GM12878 (cell line): ENCODE results near the gene LAMA2. TPM values are rescaled to one million over a fixed set of nuclear protein-coding genes. Genes with fewer than 3 reads are reported as not detected.

ENCODE experiments used
- ATAC-seq: fragments of 200-7000 bp; cut with Tn5 transposase; 3 replicates; pipeline ENCODE4 v1.9.1; 2020; ENCODE audit warnings: mild to moderate bottlenecking, moderate library complexity
- BruUV-seq: library from RNA; stranded (reverse); fragments of 400-500 nt; replicated peaks from 2 replicates; lab custom pipeline; 2021; lab: Mats Ljungman, UMichigan
- CTCF ChIA-PET: fragments of 300-600 bp; sonication (Branson Sonifier 250); formaldehyde crosslinking; extraction: SDS; loops from one replicate; lab custom pipeline; 2021; ENCODE audit warnings: inconsistent platforms; lab: Yijun Ruan, JAX
- POLR2A ChIA-PET: fragments of 350-600 bp; formaldehyde crosslinking; extraction: SDS; loops from one replicate; lab custom pipeline; 2021; ENCODE audit warnings: inconsistent platforms; lab: Charles Lee
- RAD21 ChIA-PET: fragments of 300-600 bp; sonication (Branson Sonifier 250); formaldehyde crosslinking; loops from one replicate; lab custom pipeline; 2023; ENCODE audit warnings: antibody characterized with exemption; ENCODE audit not compliant: unreplicated experiment; lab: Charles Lee
- SMC1A ChIA-PET: fragments of 300-600 bp; sonication (Branson Sonifier 250); formaldehyde crosslinking; loops from one replicate; lab custom pipeline; 2023; ENCODE audit not compliant: unreplicated experiment, uncharacterized antibody; lab: Charles Lee
- DNase-seq: peaks from one replicate; pipeline ENCODE4 v3.0.0-alpha.2; 2011; ENCODE audit warnings: low read depth, low spot score
- FAIRE-seq: peaks from 3 replicates; lab custom pipeline; 2011; peaks lifted over from hg19 to GRCh38; lab: Jason Lieb, UNC
- H2AFZ ChIP-seq: 2 replicates; pipeline ENCODE4 v1.6.0; 2011; ENCODE audit warnings: low read depth, low read length, control low read depth; ENCODE audit not compliant: control insufficient read depth
- H3K27ac ChIP-seq: 2 replicates; pipeline ENCODE4 v1.5.1; 2011; ENCODE audit warnings: control low read depth; ENCODE audit not compliant: control insufficient read depth, insufficient read depth
- H3K27me3 ChIP-seq, 2 experiments: replicated peaks in 1 of 2; 2 replicates each; pipeline versions ENCODE4 v1.6.0 to v1.6.1; 2011; ENCODE audit warnings: low read length in 1 of 2; ENCODE audit not compliant: control insufficient read depth in 2 of 2, insufficient read depth in 2 of 2
- H3K36me3 ChIP-seq, 2 experiments: 2 replicates each; pipeline ENCODE4 v1.5.1; 2011; ENCODE audit warnings: low read length in 1 of 2; ENCODE audit not compliant: control insufficient read depth in 2 of 2, insufficient read depth in 2 of 2
- H3K4me1 ChIP-seq: 2 replicates; pipeline ENCODE4 v1.6.1; 2011; ENCODE audit warnings: mild to moderate bottlenecking, low read length, moderate library complexity, mixed read lengths; ENCODE audit not compliant: control insufficient read depth, insufficient read depth
- H3K4me2 ChIP-seq: 2 replicates; pipeline ENCODE4 v1.6.0; 2011; ENCODE audit warnings: control low read depth; ENCODE audit not compliant: control insufficient read depth, insufficient read depth
- H3K4me3 ChIP-seq: fragments of 200-600 bp; sonication (generic); 2 replicates; pipeline ENCODE4 v1.5.1; 2016
- H3K79me2 ChIP-seq: 2 replicates; pipeline ENCODE4 v1.6.0; 2011; ENCODE audit warnings: low read length; ENCODE audit not compliant: control insufficient read depth, insufficient read depth
- H3K9ac ChIP-seq: 2 replicates; pipeline ENCODE4 v1.8.0; 2011; ENCODE audit warnings: low read length, control low read depth, mixed read lengths; ENCODE audit not compliant: control insufficient read depth, insufficient read depth
- H3K9me3 ChIP-seq: replicated peaks from 3 replicates; pipeline ENCODE4 v1.5.1; 2011; ENCODE audit warnings: mild to moderate bottlenecking, low read length; ENCODE audit not compliant: control insufficient read depth, insufficient read depth
- H4K20me1 ChIP-seq: 2 replicates; pipeline ENCODE4 v1.6.0; 2011; ENCODE audit not compliant: control insufficient read depth, insufficient read depth
- ATF7 ChIP-seq: fragments of 450-650 bp; IDR thresholded peaks from 2 replicates; pipeline ENCODE4 v1.6.1; 2016; ENCODE audit warnings: low read depth, mild to moderate bottlenecking
- CHD4 ChIP-seq: fragments of 200-600 bp; sonication (generic); IDR thresholded peaks from 2 replicates; pipeline ENCODE4 v1.6.1; 2016; ENCODE audit warnings: mild to moderate bottlenecking
- IKZF1 ChIP-seq: fragments of 450-650 bp; conservative IDR thresholded peaks from 2 replicates; pipeline ENCODE4 v1.6.1; 2017; ENCODE audit warnings: antibody characterized with exemption, mild to moderate bottlenecking
- JUNB ChIP-seq: IDR thresholded peaks from 2 replicates; pipeline ENCODE4 v1.6.1; 2016; ENCODE audit warnings: antibody characterized with exemption, mild to moderate bottlenecking
- KDM1A ChIP-seq: fragments of 200-600 bp; sonication (generic); IDR thresholded peaks from 2 replicates; pipeline ENCODE4 v1.6.1; 2016; ENCODE audit warnings: borderline replicate concordance
- LARP7 ChIP-seq: fragments of 450-650 bp; IDR thresholded peaks from 2 replicates; pipeline ENCODE4 v1.6.1; 2017; ENCODE audit warnings: mild to moderate bottlenecking
- NR2F1 ChIP-seq: fragments of 450-650 bp; conservative IDR thresholded peaks from 2 replicates; pipeline ENCODE4 v1.6.1; 2017; ENCODE audit warnings: mild to moderate bottlenecking
- SIX5 ChIP-seq: IDR thresholded peaks from 2 replicates; pipeline ENCODE4 v1.6.1; 2011; ENCODE audit warnings: mild to moderate bottlenecking, low read depth, low read length, moderate library complexity; ENCODE audit not compliant: severe bottlenecking
- WGBS: methylation state at CpG from one replicate; pipeline ENCODE4 v1.1.6; 2016; ENCODE audit warnings: low lambda C conversion rate; ENCODE audit not compliant: insufficient replicate concordance, insufficient coverage; ENCODE audit errors: missing lambda C conversion rate; 5-methylcytosine and 5-hydroxymethylcytosine counted together
- in situ Hi-C: fragments of 300-500 bp; cut with MboI; formaldehyde crosslinking; loops from 9 replicates; pipeline ENCODE4 v1.14.3; 2018; ENCODE audit warnings: mixed read lengths
- intact Hi-C: fragments of 100-400 bp; cut with micrococcal nuclease; formaldehyde crosslinking; loops from one replicate; pipeline ENCODE4 v1.14.2; 2022; ENCODE audit not compliant: unreplicated experiment
- polyA plus RNA-seq, 11 experiments: library from polyadenylated mRNA; depleted of rRNA in 4 of 11; unstranded in 6 of 11; stranded (reverse) in 5 of 11; fragments of >200 nt; fragmentation: Nextera tagmentation in 4 of 11; fragmentation: Illumina TruSeq in 1 of 11; extraction: Ambion mirVana in 4 of 11; extraction: Trizol in 1 of 11; gene quantifications; 1 replicate in 1 of 11; 2 replicates in 10 of 11; pipeline versions ENCODE4 v1.2.1 to v1.2.3, GENCODE V29; 2011 to 2016; ENCODE audit warnings: inconsistent platforms in 2 of 11, missing spikeins in 2 of 11, low read depth in 1 of 11
- total RNA-seq, 4 experiments: library from RNA; depleted of rRNA in 3 of 4; stranded (reverse); fragments of >200 nt in 3 of 4; fragmentation: Illumina TruSeq in 1 of 4; extraction: Trizol in 1 of 4; gene quantifications; 2 replicates each; pipeline versions ENCODE4 v1.2.1 to v1.2.3, GENCODE V29; 2013 to 2021
- TF ChIP-seq, protein P1 (sequence below): fragments of 450-650 bp; IDR thresholded peaks from 2 replicates; pipeline ENCODE4 v1.6.1; 2016; ENCODE audit warnings: mild to moderate bottlenecking, moderate library complexity, borderline replicate concordance
- TF ChIP-seq, protein P2 (sequence below): fragments of 450-650 bp; formaldehyde crosslinking; IDR thresholded peaks from 2 replicates; pipeline ENCODE4 v1.4.0; 2020; ENCODE audit warnings: mild to moderate bottlenecking, moderate library complexity
- TF ChIP-seq, protein P3 (sequence below): IDR thresholded peaks from 2 replicates; pipeline ENCODE4 v1.6.1; 2012; ENCODE audit warnings: mild to moderate bottlenecking, low read depth, low read length

Gene LAMA2
- total and polyA plus RNA-seq, 10 of the 15 experiments (the other 5 are each of a cell fraction or from before 2014, with no cell fraction given), result 0.04 to 2.0 (median 0.37) TPM; not detected in 1

DNA sequence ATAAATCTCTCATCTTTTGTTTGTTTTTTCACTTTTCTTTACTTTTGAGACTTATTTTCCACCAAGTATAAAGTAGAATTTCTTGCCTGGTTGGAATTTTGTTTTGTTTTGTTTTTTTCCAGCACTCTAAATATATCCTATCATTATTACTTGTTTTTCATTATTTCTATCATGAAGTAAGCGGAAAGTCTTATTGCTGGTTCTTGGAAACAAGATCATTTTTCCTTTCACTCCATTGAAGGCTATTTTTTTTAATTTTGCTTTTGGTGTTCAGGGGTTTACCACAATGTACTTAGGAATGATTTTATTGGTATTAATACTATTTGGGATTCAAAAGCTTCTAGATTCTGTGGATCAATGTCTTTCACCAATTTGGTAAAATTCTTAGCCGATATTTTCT is 190.1 kb downstream of the LAMA2 start (continued):
- TF ChIP-seq, protein P1, sequence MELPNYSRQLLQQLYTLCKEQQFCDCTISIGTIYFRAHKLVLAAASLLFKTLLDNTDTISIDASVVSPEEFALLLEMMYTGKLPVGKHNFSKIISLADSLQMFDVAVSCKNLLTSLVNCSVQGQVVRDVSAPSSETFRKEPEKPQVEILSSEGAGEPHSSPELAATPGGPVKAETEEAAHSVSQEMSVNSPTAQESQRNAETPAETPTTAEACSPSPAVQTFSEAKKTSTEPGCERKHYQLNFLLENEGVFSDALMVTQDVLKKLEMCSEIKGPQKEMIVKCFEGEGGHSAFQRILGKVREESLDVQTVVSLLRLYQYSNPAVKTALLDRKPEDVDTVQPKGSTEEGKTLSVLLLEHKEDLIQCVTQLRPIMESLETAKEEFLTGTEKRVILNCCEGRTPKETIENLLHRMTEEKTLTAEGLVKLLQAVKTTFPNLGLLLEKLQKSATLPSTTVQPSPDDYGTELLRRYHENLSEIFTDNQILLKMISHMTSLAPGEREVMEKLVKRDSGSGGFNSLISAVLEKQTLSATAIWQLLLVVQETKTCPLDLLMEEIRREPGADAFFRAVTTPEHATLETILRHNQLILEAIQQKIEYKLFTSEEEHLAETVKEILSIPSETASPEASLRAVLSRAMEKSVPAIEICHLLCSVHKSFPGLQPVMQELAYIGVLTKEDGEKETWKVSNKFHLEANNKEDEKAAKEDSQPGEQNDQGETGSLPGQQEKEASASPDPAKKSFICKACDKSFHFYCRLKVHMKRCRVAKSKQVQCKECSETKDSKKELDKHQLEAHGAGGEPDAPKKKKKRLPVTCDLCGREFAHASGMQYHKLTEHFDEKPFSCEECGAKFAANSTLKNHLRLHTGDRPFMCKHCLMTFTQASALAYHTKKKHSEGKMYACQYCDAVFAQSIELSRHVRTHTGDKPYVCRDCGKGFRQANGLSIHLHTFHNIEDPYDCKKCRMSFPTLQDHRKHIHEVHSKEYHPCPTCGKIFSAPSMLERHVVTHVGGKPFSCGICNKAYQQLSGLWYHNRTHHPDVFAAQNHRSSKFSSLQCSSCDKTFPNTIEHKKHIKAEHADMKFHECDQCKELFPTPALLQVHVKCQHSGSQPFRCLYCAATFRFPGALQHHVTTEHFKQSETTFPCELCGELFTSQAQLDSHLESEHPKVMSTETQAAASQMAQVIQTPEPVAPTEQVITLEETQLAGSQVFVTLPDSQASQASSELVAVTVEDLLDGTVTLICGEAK, result no peak
- no peak for TF ChIP-seq JUNB
- TF ChIP-seq KDM1A, result no peak

DNA sequence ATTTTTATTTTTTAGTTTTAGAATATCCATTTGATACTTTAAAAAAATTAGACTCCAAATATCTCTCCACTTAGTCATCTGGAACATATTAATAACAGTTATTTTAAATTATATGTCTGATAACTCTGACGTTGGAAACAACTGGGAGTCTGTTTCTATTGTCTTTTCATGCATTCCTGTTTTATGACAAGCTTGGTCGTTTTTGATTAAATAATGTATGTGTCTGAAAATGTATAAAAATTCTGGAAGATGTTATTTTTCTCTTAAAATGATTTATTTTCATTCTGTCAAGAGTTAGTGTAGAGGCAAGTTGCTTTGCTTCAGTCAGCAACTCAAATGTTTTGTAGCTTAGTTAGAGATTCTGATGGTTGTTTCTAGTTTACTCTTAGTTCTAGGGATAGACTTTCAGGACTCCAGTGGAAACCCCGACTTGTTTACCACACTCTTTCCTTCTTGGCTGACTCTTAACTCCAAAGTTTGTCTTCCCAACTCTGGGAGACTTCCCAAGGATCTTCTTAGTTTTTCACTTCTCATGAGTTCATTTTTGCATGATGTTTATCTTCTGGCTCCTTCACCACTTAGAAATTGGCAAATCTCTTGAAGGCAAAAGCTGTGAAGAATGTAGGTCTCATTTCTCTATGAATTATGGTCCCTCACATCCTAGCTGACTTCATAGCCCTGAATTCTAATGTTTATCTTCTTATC is 190.9 kb downstream of the LAMA2 start:
- H3K4me2 ChIP-seq, result no peak overlapping the region
- no peaks in the 10 kb centered on the region for H3K27me3 ChIP-seq
- no peak for ATAC-seq
- H4K20me1 ChIP-seq, result no peaks in the 10 kb centered on the region
- BruUV-seq, result no TSS peak
- H3K27ac ChIP-seq, result no peak overlapping the region
- no peak overlapping the region for H2AFZ ChIP-seq
- RAD21 ChIA-PET, result no interaction called here
- in situ Hi-C loops, result no loop called here
- H3K9ac ChIP-seq, result no peak overlapping the region
- FAIRE-seq, result no peak
- WGBS, result 1% methylated on average over 3 of the region's 3 CpGs
- H3K4me1 ChIP-seq, result no peaks in the 10 kb centered on the region
- POLR2A ChIA-PET, result no interaction called here
- H3K4me3 ChIP-seq, result no peak overlapping the region
- CTCF ChIA-PET, result no interaction called here
- H3K9me3 ChIP-seq, result no peaks in the 10 kb centered on the region
- no peaks in the 10 kb centered on the region for H3K36me3 ChIP-seq
- H3K79me2 ChIP-seq, result no peaks in the 10 kb centered on the region
- intact Hi-C loops, result no loop called here
- SMC1A ChIA-PET, result interaction anchor here (1.8 kb wide), 1 partner anchor 13 kb away, joined by 4 read pairs; no protein-coding TSS in a partner anchor
- no peak for DNase-seq
- TF ChIP-seq IKZF1 (no peak), ATF7 (no peak), CHD4 (no peak), LARP7 (no peak), NR2F1 (no peak), SIX5 (no peak)
- TF ChIP-seq, protein P2, sequence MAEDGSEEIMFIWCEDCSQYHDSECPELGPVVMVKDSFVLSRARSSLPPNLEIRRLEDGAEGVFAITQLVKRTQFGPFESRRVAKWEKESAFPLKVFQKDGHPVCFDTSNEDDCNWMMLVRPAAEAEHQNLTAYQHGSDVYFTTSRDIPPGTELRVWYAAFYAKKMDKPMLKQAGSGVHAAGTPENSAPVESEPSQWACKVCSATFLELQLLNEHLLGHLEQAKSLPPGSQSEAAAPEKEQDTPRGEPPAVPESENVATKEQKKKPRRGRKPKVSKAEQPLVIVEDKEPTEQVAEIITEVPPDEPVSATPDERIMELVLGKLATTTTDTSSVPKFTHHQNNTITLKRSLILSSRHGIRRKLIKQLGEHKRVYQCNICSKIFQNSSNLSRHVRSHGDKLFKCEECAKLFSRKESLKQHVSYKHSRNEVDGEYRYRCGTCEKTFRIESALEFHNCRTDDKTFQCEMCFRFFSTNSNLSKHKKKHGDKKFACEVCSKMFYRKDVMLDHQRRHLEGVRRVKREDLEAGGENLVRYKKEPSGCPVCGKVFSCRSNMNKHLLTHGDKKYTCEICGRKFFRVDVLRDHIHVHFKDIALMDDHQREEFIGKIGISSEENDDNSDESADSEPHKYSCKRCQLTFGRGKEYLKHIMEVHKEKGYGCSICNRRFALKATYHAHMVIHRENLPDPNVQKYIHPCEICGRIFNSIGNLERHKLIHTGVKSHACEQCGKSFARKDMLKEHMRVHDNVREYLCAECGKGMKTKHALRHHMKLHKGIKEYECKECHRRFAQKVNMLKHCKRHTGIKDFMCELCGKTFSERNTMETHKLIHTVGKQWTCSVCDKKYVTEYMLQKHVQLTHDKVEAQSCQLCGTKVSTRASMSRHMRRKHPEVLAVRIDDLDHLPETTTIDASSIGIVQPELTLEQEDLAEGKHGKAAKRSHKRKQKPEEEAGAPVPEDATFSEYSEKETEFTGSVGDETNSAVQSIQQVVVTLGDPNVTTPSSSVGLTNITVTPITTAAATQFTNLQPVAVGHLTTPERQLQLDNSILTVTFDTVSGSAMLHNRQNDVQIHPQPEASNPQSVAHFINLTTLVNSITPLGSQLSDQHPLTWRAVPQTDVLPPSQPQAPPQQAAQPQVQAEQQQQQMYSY (CRISPR knock-in tag), result no peak
- TF ChIP-seq, protein P3, sequence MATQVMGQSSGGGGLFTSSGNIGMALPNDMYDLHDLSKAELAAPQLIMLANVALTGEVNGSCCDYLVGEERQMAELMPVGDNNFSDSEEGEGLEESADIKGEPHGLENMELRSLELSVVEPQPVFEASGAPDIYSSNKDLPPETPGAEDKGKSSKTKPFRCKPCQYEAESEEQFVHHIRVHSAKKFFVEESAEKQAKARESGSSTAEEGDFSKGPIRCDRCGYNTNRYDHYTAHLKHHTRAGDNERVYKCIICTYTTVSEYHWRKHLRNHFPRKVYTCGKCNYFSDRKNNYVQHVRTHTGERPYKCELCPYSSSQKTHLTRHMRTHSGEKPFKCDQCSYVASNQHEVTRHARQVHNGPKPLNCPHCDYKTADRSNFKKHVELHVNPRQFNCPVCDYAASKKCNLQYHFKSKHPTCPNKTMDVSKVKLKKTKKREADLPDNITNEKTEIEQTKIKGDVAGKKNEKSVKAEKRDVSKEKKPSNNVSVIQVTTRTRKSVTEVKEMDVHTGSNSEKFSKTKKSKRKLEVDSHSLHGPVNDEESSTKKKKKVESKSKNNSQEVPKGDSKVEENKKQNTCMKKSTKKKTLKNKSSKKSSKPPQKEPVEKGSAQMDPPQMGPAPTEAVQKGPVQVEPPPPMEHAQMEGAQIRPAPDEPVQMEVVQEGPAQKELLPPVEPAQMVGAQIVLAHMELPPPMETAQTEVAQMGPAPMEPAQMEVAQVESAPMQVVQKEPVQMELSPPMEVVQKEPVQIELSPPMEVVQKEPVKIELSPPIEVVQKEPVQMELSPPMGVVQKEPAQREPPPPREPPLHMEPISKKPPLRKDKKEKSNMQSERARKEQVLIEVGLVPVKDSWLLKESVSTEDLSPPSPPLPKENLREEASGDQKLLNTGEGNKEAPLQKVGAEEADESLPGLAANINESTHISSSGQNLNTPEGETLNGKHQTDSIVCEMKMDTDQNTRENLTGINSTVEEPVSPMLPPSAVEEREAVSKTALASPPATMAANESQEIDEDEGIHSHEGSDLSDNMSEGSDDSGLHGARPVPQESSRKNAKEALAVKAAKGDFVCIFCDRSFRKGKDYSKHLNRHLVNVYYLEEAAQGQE, result no peak
